Right lobe of liver (tissue), 6 donors: ENCODE results near the gene DNMT3A. TPM values are rescaled to one million over a fixed set of nuclear protein-coding genes. Genes with fewer than 3 reads are reported as not detected.

Source experiments
- ATAC-seq, 4 donors: fragments of 200-7000 bp; cut with Tn5 transposase; one replicate each; pipeline ENCODE4 v1.9.1; 2020; ENCODE audit warnings: mild to moderate bottlenecking in 4 of 4, moderate library complexity in 4 of 4
- DNase-seq, 3 donors: peaks; one replicate each; pipeline ENCODE4 v3.0.0-alpha.2; 2020
- H3K27ac ChIP-seq, 3 donors: fragments of 200-600 bp; one replicate each; pipeline ENCODE4 v1.8.0; 2022
- H3K27me3 ChIP-seq, 2 donors: fragments of 200-600 bp; one replicate each; pipeline ENCODE4 v1.8.0; 2022
- H3K36me3 ChIP-seq, 4 donors: fragments of 200-600 bp; sonication (generic) in 1 of 4; one replicate each; pipeline versions ENCODE4 v1.5.1 to v1.8.0; 2017 to 2022; ENCODE audit warnings: control low read depth in 1 of 4
- H3K4me1 ChIP-seq, 4 donors: fragments of 200-600 bp; sonication (generic) in 1 of 4; one replicate each; pipeline versions ENCODE4 v1.5.1 to v1.8.0; 2017 to 2022; ENCODE audit warnings: control low read depth in 1 of 4
- H3K4me3 ChIP-seq, 3 donors: fragments of 200-600 bp; one replicate each; pipeline ENCODE4 v1.8.0; 2022
- H3K9me3 ChIP-seq, 4 donors: fragments of 200-600 bp; sonication (generic) in 1 of 4; one replicate each; pipeline versions ENCODE4 v1.5.1 to v1.8.0; 2017 to 2022; ENCODE audit warnings: control low read depth in 1 of 4
- CTCF ChIP-seq, 4 donors: fragments of 200-600 bp in 3 of 4; fragments of 450-650 bp in 1 of 4; IDR thresholded peaks; one replicate each; pipeline versions ENCODE4 v1.5.1 to v1.8.0; 2016 to 2022; ENCODE audit warnings: antibody characterized with exemption in 4 of 4, mild to moderate bottlenecking in 2 of 4
- POLR2A ChIP-seq: fragments of 450-650 bp; IDR thresholded peaks from one replicate; pipeline ENCODE4 v1.6.1; 2017; ENCODE audit warnings: antibody characterized with exemption, mild to moderate bottlenecking
- WGBS: methylation state at CpG from one replicate; pipeline ENCODE4 v1.1.6; 2018; ENCODE audit warnings: low coverage, low lambda C conversion rate; ENCODE audit not compliant: insufficient coverage; ENCODE audit errors: missing lambda C conversion rate; 5-methylcytosine and 5-hydroxymethylcytosine counted together
- intact Hi-C, 2 donors: fragments of 100-400 bp; cut with DNase I; formaldehyde crosslinking; loops; one replicate each; pipeline versions ENCODE4 v1.11.2 to v1.14.1; 2022
- total RNA-seq, 6 experiments: library from RNA; depleted of rRNA in 2 of 6; stranded (reverse); fragments of >200 nt in 2 of 6; fragmentation: NEBNext Ultra II Directional in 3 of 6; extraction: Animal tissue kit (Norgen Biotek cat#: 25700) in 3 of 6; gene quantifications; one replicate each; pipeline versions ENCODE4 v1.1.0 to v1.2.4, GENCODE V29; 2016 to 2023
- donor health status: DM: no; HTN: yes; CAD: no.
- donor health status: DM: no; HTN: no; CAD: no.
- donor health status: DM: no; HTN: no; CAD: no.
- donor health status: DM: no; HTN: yes; CAD: no.
- donor health status: DM: no; HTN: yes; CAD: no.

DNMT3A gene
- total RNA-seq, 6 experiments from 2014 or later, result 4.9 to 13.3 (median 9.3) TPM

DNA sequence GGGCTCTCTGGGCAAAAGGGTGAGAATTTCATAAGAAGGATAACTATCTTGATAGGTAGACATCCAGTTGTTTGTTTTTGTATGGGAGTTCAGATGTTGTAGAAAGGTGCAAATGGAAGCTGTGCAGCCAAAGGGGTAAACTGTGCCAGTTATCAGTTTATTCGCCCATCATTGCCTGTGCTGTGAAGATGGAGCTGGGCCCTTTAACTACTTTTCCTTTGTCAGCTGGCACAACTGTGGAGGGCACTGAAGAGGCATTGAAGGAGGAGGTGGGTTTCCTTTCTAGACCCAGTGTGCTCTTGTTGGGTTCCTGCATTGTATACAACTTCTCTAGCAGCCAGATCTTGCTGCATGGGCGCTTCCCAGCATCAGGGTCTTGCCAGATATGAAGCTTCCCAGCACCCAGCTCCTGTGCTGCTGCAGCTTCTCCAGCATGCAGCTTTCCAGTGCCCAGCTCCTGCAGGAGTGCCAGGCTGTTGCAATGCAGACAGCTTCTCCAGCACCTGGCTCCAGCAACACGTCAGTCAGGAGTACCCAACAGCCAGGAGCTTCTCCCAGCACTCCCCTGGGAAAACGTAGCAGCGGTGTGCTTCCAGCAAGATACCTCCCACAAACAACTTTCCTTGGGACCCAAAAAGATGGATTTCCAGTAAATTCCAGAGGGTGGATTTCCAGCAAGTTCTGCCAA is 15.3 kb downstream of the DNMT3A start:
- Histone ChIP-seq H3K27me3 (no peaks in the 10 kb centered on the region), H3K27ac (no peak overlapping the region), H3K4me1 (no peaks in the 10 kb centered on the region), H3K9me3 (no peaks in the 10 kb centered on the region), H3K4me3 (no peak overlapping the region), H3K36me3 (no peaks in the 10 kb centered on the region)
- ATAC-seq (no peak), DNase-seq (no peak)
- no CpG with 5 or more reads among the region's 5 CpGs for WGBS
- intact Hi-C loops, result no loop called here
- TF ChIP-seq CTCF (IDR thresholded peaks at IDR 0.05), result no peak
- TF ChIP-seq POLR2A, result no peak

DNA sequence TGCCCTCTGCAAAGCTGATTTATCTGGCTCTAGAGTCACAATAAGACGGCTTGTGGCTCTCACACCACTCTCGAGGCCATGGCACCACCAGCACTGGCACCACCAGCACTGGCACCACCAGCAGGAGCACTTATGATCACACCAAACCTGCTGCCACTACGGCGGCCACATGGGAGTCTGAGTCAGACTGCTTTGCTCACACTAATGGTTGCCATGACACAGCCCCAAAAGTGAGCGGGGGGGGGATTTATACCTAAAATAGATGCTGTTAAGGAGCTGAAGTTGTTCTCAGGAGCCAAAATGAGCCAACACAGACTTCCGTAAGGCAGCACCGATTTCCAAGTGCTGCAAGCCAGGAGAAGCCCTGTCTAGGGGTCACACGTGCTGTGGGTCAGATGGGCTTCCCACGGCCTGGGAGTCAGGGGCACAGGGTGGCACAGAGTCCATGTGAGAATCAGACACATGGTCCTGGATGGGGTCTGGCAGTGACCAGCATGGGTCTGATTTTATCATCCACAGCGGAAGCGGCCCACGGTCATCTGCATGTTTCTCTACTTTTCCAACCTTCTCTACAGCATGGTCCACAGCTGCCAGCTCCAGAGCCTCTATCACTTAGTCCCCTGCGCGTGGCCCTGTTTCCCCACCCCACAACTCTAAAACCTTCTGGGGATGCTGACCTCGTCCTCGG is 16.7 kb downstream of the DNMT3A start:
- intact Hi-C loops, result no loop called here
- H3K27ac ChIP-seq, result no peak overlapping the region
- no peak for DNase-seq
- H3K27me3 ChIP-seq, result no peaks in the 10 kb centered on the region
- WGBS, result 78% methylated on average over 9 of the region's 16 CpGs
- no peaks in the 10 kb centered on the region for H3K4me1 ChIP-seq
- TF ChIP-seq POLR2A (no peak), CTCF (IDR thresholded peaks at IDR 0.05) (no peak)
- no peak overlapping the region for H3K4me3 ChIP-seq
- no peaks in the 10 kb centered on the region for H3K36me3 ChIP-seq
- H3K9me3 ChIP-seq, result no peaks in the 10 kb centered on the region
- ATAC-seq, result no peak

DNA sequence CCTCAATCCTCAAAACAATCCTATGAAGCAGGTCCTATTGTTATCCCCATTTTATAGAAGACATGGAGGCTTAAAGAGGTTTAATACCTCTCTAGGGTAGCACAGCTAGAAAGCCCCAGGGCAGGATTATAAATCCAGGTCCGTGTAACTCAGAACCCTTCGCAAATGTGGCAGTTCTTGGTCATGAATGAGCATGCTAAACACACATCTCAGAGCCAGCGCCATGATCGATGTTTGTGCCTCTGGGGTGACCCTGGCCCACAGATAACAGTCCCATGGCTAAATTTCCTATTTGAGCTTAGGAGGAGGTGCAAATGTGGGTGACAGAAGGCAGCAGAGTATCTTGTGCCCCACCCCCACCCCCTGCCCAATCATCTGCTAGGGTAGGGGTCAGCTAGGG is 17.5 kb downstream of the DNMT3A start:
- Histone ChIP-seq H3K27me3 (no peaks in the 10 kb centered on the region), H3K4me1 (no peaks in the 10 kb centered on the region), H3K9me3 (no peaks in the 10 kb centered on the region), H3K4me3 (no peak overlapping the region), H3K36me3 (no peaks in the 10 kb centered on the region), H3K27ac (no peak overlapping the region)
- ATAC-seq (no peak), DNase-seq (no peak)
- intact Hi-C loops, result no loop called here
- no peak for TF ChIP-seq POLR2A
- no peak for TF ChIP-seq CTCF (IDR thresholded peaks at IDR 0.05)
- 80% methylated on average over 1 of the region's 4 CpGs for WGBS

GRCh38 chr2:25323610-25324189 is 18.0 kb downstream of the DNMT3A start:
- no peaks in the 10 kb centered on the region for H3K27me3 ChIP-seq
- H3K4me3 ChIP-seq, result no peak overlapping the region
- WGBS, result 76% methylated on average over 7 of the region's 8 CpGs
- no peak for ATAC-seq
- no peaks in the 10 kb centered on the region for H3K4me1 ChIP-seq
- no peaks in the 10 kb centered on the region for H3K9me3 ChIP-seq
- no peak for DNase-seq
- TF ChIP-seq CTCF (IDR thresholded peaks at IDR 0.05), result no peak
- TF ChIP-seq POLR2A, result no peak
- no peak overlapping the region for H3K27ac ChIP-seq
- H3K36me3 ChIP-seq, result no peaks in the 10 kb centered on the region
- intact Hi-C loops, result no loop called here
